ENCODE measurements around the gene ARHGEF26. TPM values are rescaled to one million over a fixed set of nuclear protein-coding genes. Genes with fewer than 3 reads are reported as not detected.

The ARHGEF26 gene
- total RNA-seq, 1 donor from 2014 or later = 33.8 TPM

DNA sequence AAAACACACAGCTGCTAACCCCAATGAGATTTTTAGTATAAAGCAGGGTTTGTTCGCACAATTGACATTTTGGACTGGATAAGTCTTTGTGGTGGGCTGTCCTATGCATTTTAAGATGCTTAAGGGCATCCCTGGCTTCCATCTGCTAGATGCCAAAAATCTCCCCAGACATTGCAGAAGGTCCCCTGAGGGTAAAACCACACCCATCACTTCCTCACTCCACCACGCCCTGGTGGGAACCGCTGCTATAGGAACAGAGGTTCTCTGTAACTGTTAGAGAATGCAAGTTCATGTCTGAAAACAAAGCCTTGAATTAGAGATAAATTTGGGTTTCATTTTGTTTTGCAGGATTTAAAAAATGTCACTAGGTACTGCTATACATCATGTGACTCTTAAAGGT, 67.7 kb downstream of the ARHGEF26 start:
- Histone ChIP-seq H3K9me3 (no peaks in the 10 kb centered on the region), H3K4me1 (no peaks in the 10 kb centered on the region), H3K27ac (no peak overlapping the region), H3K27me3 (no peaks in the 10 kb centered on the region), H3K4me3 (no peak overlapping the region), H3K36me3 (peaks cover 7 to 45% of the 10 kb centered on the region in 2 donors)
- no peak for TF ChIP-seq CTCF (IDR thresholded peaks at IDR 0.05)
- intact Hi-C loops (cut with DNase I) = no loop called here
- DNase-seq (ENCODE audit: low spot score in 2 of 2) = no peak

DNA sequence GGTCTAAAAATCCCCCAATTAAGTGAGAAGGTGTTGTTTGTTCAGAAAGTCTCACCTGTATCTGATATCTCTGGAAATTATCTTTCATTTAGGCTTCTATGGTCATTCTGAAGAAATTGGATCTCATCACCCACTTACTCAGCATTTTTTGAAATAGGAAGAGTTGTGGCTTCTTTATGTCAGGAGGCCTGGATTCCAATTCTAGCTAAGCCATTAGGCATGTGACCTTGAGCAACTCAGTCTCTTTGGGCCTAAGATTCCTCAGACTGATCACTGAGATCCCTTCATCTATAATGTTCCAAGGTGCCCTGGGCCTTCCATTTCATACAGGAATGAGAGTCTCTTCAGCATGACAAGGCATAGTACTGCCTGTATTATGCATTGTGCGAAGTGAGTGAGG, 70.3 kb downstream of the ARHGEF26 start:
- Histone ChIP-seq H3K27me3 (no peaks in the 10 kb centered on the region), H3K4me1 (no peaks in the 10 kb centered on the region), H3K27ac (no peak overlapping the region), H3K36me3 (peaks cover 18 to 67% of the 10 kb centered on the region in 2 donors), H3K9me3 (no peaks in the 10 kb centered on the region), H3K4me3 (no peak overlapping the region)
- intact Hi-C loops (cut with DNase I) = no loop called here
- DNase-seq (ENCODE audit: low spot score in 2 of 2) = no peak
- no peak for TF ChIP-seq CTCF (IDR thresholded peaks at IDR 0.05)

DNA sequence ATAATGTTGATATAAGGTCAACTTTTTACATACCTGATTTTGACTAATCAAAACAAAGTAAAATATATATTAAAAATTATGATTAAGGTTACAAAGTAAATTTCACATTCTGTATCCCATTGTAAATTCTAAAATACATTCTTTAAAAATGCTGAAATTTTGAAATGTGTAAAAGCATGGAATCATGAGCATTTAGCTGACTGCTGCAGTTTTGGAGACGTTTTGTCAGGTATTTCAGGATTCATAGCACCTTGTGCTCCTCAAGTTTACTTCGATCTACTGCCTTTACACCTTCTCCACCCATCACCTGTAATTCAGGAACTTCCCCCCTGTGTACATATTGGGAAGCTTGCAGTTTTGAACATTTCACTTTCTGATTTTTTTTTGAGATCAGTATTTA, 71.0 kb downstream of the ARHGEF26 start:
- Histone ChIP-seq H3K27me3 (no peaks in the 10 kb centered on the region), H3K4me3 (no peak overlapping the region), H3K9me3 (no peaks in the 10 kb centered on the region), H3K36me3 (peaks cover 20 to 72% of the 10 kb centered on the region in 2 donors), H3K4me1 (no peaks in the 10 kb centered on the region), H3K27ac (no peak overlapping the region)
- TF ChIP-seq CTCF (IDR thresholded peaks at IDR 0.05) = no peak
- intact Hi-C loops (cut with DNase I) = no loop called here
- no peak for DNase-seq (ENCODE audit: low spot score in 2 of 2)

DNA sequence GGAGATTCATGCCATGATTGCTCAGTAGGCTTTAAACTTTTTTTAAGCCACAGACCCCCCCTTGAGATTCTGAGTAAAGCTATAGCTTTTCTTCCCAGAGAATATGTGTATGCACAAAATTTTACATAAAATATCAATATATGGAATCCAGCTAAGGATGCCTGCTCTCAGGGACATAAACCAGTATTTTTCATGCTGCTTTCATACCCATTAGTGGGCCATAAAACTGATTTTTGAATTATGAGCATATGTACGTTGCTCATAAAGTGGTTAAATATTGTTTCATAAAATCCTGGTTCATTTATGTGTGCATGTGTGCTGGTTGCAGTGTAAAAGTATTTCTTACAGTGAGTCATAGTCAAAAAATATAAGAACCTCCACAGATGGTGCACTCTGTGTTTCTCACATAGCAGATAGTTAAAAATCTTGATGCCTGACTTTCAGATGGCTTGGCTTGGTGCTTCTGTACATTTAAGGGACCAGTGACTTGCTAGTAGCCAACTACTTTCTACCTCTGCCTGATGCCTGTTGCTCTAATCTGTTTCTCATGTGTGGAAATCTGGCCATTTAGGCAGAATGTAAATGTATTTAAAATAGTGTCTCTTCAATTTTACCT, 71.9 kb downstream of the ARHGEF26 start:
- no peak for DNase-seq (ENCODE audit: low spot score in 2 of 2)
- Histone ChIP-seq H3K27me3 (no peaks in the 10 kb centered on the region), H3K9me3 (no peaks in the 10 kb centered on the region), H3K4me3 (no peak overlapping the region), H3K36me3 (peaks cover 24 to 74% of the 10 kb centered on the region in 2 donors), H3K27ac (no peak overlapping the region), H3K4me1 (no peaks in the 10 kb centered on the region)
- TF ChIP-seq CTCF (IDR thresholded peaks at IDR 0.05) = no peak
- intact Hi-C loops (cut with DNase I) = no loop called here

DNA sequence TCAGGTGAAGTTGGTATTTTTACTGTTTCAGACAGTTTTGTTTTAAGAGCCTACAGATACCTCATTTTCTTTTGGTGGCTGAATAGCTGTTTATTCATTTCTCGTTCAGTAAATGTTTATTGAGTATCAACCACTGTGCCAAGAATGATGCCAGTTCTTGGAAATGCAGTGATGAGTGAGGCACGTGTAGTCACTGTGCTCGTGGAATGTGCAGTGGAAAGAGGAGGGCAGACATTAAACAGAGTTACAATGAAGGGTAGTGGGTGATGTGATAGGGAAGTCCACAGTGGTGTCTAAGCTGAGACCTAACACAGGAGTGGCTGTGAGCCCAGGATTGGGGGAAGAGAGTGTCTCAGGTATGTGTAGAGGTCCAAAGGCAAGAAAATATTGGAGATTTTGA, 73.7 kb downstream of the ARHGEF26 start:
- H3K9me3 ChIP-seq = no peaks in the 10 kb centered on the region
- intact Hi-C loops (cut with DNase I) = no loop called here
- H3K27me3 ChIP-seq = no peaks in the 10 kb centered on the region
- no peak overlapping the region for H3K27ac ChIP-seq
- H3K4me1 ChIP-seq = no peaks in the 10 kb centered on the region
- no peak overlapping the region for H3K4me3 ChIP-seq
- peaks cover 24 to 78% of the 10 kb centered on the region in 2 donors for H3K36me3 ChIP-seq
- TF ChIP-seq CTCF (IDR thresholded peaks at IDR 0.05) = no peak
- no peak for DNase-seq (ENCODE audit: low spot score in 2 of 2)

All from ascending aorta (tissue), 2 donors.